IPS-18c (cell line): ENCODE data around the gene DIRAS2.
A peak's percentile ranks its signal among the peaks of the same experiment; 100 is the strongest.
"Not testable (repeated sequence)": the region's sequence is repeated elsewhere in the genome, so short reads cannot be mapped to it uniquely, and the experiment has no call there.

Experiments used
- H3K4me3 ChIP-seq: 2 replicates; pipeline ENCODE4 v1.7.0; 2013; ENCODE audit warnings: low read depth, mild to moderate bottlenecking, low read length, moderate library complexity; ENCODE audit not compliant: insufficient read depth
- H3K9me3 ChIP-seq: one replicate; pipeline ENCODE4 v1.6.1; 2013; ENCODE audit warnings: mild to moderate bottlenecking, low read length, moderate library complexity; ENCODE audit not compliant: control insufficient read depth, insufficient read depth

Gene DIRAS2

GRCh38 chr9:90642570-90643539, at the start of gene DIRAS2:
Gene DIRAS2 (minus strand): TSS chr9:90642824. CDS start chr9:90613827, 28,997 bp downstream.
- no peaks in the 10 kb centered on the region for H3K9me3 ChIP-seq
- H3K4me3 ChIP-seq: peak within 1 kb of the TSS; percentile 56

- Histone ChIP-seq H3K9me3 (no peaks in the 10 kb centered on the region), H3K4me3 (no peak overlapping the region)
Measured at GRCh38 chr9:90684736-90685135, 42.1 kb upstream of the DIRAS2 start.

- Histone ChIP-seq H3K9me3 (no peaks in the 10 kb centered on the region), H3K4me3 (no peak overlapping the region)
Measured at GRCh38 chr9:90684106-90684505, 41.5 kb upstream of the DIRAS2 start.

- no peak overlapping the region for H3K4me3 ChIP-seq
Measured at GRCh38 chr9:90680534-90680933, 37.9 kb upstream of the DIRAS2 start.

GRCh38 chr9:90665072-90665471, 22.4 kb upstream of the DIRAS2 start:
- H3K9me3 ChIP-seq: peaks cover 2% of the 10 kb centered on the region

More at GRCh38 chr9:90680534-90680933, 37.9 kb upstream of the DIRAS2 start:
- H3K9me3 ChIP-seq: no peaks in the 10 kb centered on the region

GRCh38 chr9:90659650-90660364, 17.2 kb upstream of the DIRAS2 start:
- Histone ChIP-seq H3K9me3 (peaks cover 2% of the 10 kb centered on the region), H3K4me3 (no peak overlapping the region)

More at GRCh38 chr9:90665072-90665471, 22.4 kb upstream of the DIRAS2 start:
- H3K4me3 ChIP-seq: no peak overlapping the region

GRCh38 chr9:90658783-90659182, 16.2 kb upstream of the DIRAS2 start:
- Histone ChIP-seq H3K9me3 (peaks cover 2% of the 10 kb centered on the region), H3K4me3 (no peak overlapping the region)

- H3K4me3 ChIP-seq: no peak overlapping the region
- H3K9me3 ChIP-seq: peaks cover 2% of the 10 kb centered on the region
Measured at GRCh38 chr9:90658181-90658580, 15.6 kb upstream of the DIRAS2 start.

- not testable (repeated sequence) for H3K9me3 ChIP-seq, H3K4me3 ChIP-seq
Measured at GRCh38 chr9:90656876-90657275, 14.3 kb upstream of the DIRAS2 start.

- H3K4me3 ChIP-seq: no peak overlapping the region
- H3K9me3 ChIP-seq: no peaks in the 10 kb centered on the region
Measured at GRCh38 chr9:90651246-90651645, 8.6 kb upstream of the DIRAS2 start.

GRCh38 chr9:90647843-90648242, 5.2 kb upstream of the DIRAS2 start:
- H3K4me3 ChIP-seq: no peak overlapping the region

GRCh38 chr9:90645721-90646120, 3.1 kb upstream of the DIRAS2 start:
- H3K9me3 ChIP-seq: no peaks in the 10 kb centered on the region
- H3K4me3 ChIP-seq: no peak overlapping the region

More at GRCh38 chr9:90647843-90648242, 5.2 kb upstream of the DIRAS2 start:
- H3K9me3 ChIP-seq: no peaks in the 10 kb centered on the region

GRCh38 chr9:90641884-90642487, 638 bp downstream of the DIRAS2 start:
- peak overlapping the region; percentile 56 for H3K4me3 ChIP-seq
- H3K9me3 ChIP-seq: no peaks in the 10 kb centered on the region

- no peaks in the 10 kb centered on the region for H3K9me3 ChIP-seq
Measured at GRCh38 chr9:90641086-90641485, 1.5 kb downstream of the DIRAS2 start.

GRCh38 chr9:90640361-90640760, 2.3 kb downstream of the DIRAS2 start:
- H3K9me3 ChIP-seq: no peaks in the 10 kb centered on the region
- H3K4me3 ChIP-seq: no peak overlapping the region

More at GRCh38 chr9:90641086-90641485, 1.5 kb downstream of the DIRAS2 start:
- no peak overlapping the region for H3K4me3 ChIP-seq

GRCh38 chr9:90637626-90638025, 5.0 kb downstream of the DIRAS2 start:
- no peaks in the 10 kb centered on the region for H3K9me3 ChIP-seq
- no peak overlapping the region for H3K4me3 ChIP-seq

GRCh38 chr9:90632647-90633207, 9.9 kb downstream of the DIRAS2 start:
- Histone ChIP-seq H3K4me3 (no peak overlapping the region), H3K9me3 (no peaks in the 10 kb centered on the region)
